ENCODE results near the gene MN1. TPM values are rescaled to one million over a fixed set of nuclear protein-coding genes. Genes with fewer than 3 reads are reported as not detected.

Gene MN1
- total and polyA plus RNA-seq, 2 experiments from 2014 or later = 1.0 to 6.8 TPM

GRCh38 chr22:27760474-27760873, 41.1 kb downstream of the MN1 start (continued):
- TF ChIP-seq, protein P1, sequence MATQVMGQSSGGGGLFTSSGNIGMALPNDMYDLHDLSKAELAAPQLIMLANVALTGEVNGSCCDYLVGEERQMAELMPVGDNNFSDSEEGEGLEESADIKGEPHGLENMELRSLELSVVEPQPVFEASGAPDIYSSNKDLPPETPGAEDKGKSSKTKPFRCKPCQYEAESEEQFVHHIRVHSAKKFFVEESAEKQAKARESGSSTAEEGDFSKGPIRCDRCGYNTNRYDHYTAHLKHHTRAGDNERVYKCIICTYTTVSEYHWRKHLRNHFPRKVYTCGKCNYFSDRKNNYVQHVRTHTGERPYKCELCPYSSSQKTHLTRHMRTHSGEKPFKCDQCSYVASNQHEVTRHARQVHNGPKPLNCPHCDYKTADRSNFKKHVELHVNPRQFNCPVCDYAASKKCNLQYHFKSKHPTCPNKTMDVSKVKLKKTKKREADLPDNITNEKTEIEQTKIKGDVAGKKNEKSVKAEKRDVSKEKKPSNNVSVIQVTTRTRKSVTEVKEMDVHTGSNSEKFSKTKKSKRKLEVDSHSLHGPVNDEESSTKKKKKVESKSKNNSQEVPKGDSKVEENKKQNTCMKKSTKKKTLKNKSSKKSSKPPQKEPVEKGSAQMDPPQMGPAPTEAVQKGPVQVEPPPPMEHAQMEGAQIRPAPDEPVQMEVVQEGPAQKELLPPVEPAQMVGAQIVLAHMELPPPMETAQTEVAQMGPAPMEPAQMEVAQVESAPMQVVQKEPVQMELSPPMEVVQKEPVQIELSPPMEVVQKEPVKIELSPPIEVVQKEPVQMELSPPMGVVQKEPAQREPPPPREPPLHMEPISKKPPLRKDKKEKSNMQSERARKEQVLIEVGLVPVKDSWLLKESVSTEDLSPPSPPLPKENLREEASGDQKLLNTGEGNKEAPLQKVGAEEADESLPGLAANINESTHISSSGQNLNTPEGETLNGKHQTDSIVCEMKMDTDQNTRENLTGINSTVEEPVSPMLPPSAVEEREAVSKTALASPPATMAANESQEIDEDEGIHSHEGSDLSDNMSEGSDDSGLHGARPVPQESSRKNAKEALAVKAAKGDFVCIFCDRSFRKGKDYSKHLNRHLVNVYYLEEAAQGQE (IDR thresholded peaks at IDR 0.05; ENCODE audit: unreplicated experiment) = no peak
- TF ChIP-seq, protein P2, sequence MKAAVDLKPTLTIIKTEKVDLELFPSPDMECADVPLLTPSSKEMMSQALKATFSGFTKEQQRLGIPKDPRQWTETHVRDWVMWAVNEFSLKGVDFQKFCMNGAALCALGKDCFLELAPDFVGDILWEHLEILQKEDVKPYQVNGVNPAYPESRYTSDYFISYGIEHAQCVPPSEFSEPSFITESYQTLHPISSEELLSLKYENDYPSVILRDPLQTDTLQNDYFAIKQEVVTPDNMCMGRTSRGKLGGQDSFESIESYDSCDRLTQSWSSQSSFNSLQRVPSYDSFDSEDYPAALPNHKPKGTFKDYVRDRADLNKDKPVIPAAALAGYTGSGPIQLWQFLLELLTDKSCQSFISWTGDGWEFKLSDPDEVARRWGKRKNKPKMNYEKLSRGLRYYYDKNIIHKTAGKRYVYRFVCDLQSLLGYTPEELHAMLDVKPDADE (IDR thresholded peaks at IDR 0.05) = no peak
- no peak for TF ChIP-seq ZNF331 (CRISPR knock-in tag; IDR thresholded peaks at IDR 0.05; ENCODE audit: low read depth)

DNA sequence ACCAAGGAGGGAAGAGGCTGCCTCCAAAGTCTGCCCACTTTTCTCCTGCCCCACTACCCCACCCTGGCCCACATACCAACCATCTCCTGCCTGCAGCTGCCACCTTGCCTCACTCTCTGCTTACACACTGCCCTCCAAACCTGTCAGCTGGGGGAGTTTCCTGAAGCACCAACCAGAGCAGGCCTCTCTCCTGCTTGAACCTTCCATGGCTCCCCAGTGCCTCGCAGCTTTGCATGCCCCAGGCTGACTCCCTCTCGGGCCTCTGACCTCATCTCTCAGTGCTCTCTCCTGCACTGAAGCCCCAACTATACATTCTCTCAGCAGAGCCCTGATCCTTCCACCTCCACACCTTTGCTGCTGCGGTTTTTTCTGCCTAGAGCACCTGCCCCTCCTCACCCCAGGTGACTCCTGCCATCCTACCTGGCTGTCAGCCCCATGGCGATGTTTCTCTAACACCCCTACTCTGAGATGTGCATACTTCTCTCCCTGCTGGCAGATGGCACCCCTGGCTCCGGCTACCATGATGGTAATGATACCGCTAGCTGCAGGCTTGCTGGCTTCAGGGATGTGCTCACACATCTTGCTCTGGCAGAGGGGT, 43.5 kb downstream of the MN1 start:
- Mint-ChIP-seq H3K36me3 (ENCODE audit: low read depth) (no peaks in the 10 kb centered on the region), H3K4me3 (no peak overlapping the region), H3K4me1 (peaks cover 28% of the 10 kb centered on the region), H3K9me3 (no peaks in the 10 kb centered on the region), H3K27me3 (ENCODE audit: insufficient read depth, low read depth, poor library complexity) (peaks cover 4% of the 10 kb centered on the region), H3K27ac (no peak overlapping the region)
- Histone ChIP-seq H3K9me2 (ENCODE audit: insufficient read depth) (no peaks in the 10 kb centered on the region), H4K20me1 (replicated peaks; ENCODE audit: insufficient read depth) (no peaks in the 10 kb centered on the region), H3K79me2 (replicated peaks; ENCODE audit: insufficient read depth) (no peaks in the 10 kb centered on the region), H3F3A (replicated peaks; ENCODE audit: low read depth) (0 out of 2 replicates have a peak, but pooled peaks cover 5% of the 10 kb centered on the region), H2AFZ (no peak overlapping the region), H3K4me1 (ENCODE audit: insufficient read depth) (peaks cover 7% of the 10 kb centered on the region), H3K4me2 (no peak overlapping the region), H3K27ac (ENCODE audit: low read depth) (no peak overlapping the region), H3K27me3 (ENCODE audit: insufficient read depth) (no peaks in the 10 kb centered on the region), H3K36me3 (ENCODE audit: insufficient read depth) (no peaks in the 10 kb centered on the region), H3K4me3 (no peak overlapping the region)
- DNase-seq (ENCODE audit: low spot score) (no peak), ATAC-seq (no peak)
- TF ChIP-seq EZH2 (IDR thresholded peaks at IDR 0.05; ENCODE audit: low read depth, unreplicated experiment) = no peak
- TF ChIP-seq, protein P3, sequence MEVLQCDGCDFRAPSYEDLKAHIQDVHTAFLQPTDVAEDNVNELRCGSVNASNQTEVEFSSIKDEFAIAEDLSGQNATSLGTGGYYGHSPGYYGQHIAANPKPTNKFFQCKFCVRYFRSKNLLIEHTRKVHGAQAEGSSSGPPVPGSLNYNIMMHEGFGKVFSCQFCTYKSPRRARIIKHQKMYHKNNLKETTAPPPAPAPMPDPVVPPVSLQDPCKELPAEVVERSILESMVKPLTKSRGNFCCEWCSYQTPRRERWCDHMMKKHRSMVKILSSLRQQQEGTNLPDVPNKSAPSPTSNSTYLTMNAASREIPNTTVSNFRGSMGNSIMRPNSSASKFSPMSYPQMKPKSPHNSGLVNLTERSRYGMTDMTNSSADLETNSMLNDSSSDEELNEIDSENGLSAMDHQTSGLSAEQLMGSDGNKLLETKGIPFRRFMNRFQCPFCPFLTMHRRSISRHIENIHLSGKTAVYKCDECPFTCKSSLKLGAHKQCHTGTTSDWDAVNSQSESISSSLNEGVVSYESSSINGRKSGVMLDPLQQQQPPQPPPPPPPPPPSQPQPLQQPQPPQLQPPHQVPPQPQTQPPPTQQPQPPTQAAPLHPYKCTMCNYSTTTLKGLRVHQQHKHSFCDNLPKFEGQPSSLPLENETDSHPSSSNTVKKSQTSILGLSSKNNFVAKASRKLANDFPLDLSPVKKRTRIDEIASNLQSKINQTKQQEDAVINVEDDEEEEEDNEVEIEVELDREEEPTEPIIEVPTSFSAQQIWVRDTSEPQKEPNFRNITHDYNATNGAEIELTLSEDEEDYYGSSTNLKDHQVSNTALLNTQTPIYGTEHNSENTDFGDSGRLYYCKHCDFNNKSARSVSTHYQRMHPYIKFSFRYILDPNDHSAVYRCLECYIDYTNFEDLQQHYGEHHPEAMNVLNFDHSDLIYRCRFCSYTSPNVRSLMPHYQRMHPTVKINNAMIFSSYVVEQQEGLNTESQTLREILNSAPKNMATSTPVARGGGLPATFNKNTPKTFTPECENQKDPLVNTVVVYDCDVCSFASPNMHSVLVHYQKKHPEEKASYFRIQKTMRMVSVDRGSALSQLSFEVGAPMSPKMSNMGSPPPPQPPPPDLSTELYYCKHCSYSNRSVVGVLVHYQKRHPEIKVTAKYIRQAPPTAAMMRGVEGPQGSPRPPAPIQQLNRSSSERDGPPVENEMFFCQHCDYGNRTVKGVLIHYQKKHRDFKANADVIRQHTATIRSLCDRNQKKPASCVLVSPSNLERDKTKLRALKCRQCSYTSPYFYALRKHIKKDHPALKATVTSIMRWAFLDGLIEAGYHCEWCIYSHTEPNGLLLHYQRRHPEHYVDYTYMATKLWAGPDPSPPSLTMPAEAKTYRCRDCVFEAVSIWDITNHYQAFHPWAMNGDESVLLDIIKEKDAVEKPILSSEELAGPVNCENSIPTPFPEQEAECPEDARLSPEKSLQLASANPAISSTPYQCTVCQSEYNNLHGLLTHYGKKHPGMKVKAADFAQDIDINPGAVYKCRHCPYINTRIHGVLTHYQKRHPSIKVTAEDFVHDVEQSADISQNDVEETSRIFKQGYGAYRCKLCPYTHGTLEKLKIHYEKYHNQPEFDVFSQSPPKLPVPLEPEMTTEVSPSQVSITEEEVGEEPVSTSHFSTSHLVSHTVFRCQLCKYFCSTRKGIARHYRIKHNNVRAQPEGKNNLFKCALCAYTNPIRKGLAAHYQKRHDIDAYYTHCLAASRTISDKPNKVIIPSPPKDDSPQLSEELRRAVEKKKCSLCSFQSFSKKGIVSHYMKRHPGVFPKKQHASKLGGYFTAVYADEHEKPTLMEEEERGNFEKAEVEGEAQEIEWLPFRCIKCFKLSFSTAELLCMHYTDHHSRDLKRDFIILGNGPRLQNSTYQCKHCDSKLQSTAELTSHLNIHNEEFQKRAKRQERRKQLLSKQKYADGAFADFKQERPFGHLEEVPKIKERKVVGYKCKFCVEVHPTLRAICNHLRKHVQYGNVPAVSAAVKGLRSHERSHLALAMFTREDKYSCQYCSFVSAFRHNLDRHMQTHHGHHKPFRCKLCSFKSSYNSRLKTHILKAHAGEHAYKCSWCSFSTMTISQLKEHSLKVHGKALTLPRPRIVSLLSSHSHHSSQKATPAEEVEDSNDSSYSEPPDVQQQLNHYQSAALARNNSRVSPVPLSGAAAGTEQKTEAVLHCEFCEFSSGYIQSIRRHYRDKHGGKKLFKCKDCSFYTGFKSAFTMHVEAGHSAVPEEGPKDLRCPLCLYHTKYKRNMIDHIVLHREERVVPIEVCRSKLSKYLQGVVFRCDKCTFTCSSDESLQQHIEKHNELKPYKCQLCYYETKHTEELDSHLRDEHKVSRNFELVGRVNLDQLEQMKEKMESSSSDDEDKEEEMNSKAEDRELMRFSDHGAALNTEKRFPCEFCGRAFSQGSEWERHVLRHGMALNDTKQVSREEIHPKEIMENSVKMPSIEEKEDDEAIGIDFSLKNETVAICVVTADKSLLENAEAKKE (CRISPR knock-in tag; IDR thresholded peaks at IDR 0.05) = no peak
- TF ChIP-seq NANOG (IDR thresholded peaks at IDR 0.05; ENCODE audit: borderline replicate concordance) = no peak
- TF ChIP-seq ZNF331 (CRISPR knock-in tag; IDR thresholded peaks at IDR 0.05; ENCODE audit: low read depth) = no peak
- TF ChIP-seq STAT1 (IDR thresholded peaks at IDR 0.05; ENCODE audit: unreplicated experiment) = no peak
- TF ChIP-seq ZNF114 (CRISPR knock-in tag; IDR thresholded peaks at IDR 0.05) = no peak
- TF ChIP-seq, protein P4, sequence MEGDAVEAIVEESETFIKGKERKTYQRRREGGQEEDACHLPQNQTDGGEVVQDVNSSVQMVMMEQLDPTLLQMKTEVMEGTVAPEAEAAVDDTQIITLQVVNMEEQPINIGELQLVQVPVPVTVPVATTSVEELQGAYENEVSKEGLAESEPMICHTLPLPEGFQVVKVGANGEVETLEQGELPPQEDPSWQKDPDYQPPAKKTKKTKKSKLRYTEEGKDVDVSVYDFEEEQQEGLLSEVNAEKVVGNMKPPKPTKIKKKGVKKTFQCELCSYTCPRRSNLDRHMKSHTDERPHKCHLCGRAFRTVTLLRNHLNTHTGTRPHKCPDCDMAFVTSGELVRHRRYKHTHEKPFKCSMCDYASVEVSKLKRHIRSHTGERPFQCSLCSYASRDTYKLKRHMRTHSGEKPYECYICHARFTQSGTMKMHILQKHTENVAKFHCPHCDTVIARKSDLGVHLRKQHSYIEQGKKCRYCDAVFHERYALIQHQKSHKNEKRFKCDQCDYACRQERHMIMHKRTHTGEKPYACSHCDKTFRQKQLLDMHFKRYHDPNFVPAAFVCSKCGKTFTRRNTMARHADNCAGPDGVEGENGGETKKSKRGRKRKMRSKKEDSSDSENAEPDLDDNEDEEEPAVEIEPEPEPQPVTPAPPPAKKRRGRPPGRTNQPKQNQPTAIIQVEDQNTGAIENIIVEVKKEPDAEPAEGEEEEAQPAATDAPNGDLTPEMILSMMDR (conservative IDR thresholded peaks at IDR 0.05; ENCODE audit: low read depth in 2 of 2) = no peak
- no peak for TF ChIP-seq JUNB (IDR thresholded peaks at IDR 0.05; ENCODE audit: unreplicated experiment)
- no peak for TF ChIP-seq EZH2phosphoT487 (IDR thresholded peaks at IDR 0.05; ENCODE audit: unreplicated experiment)
- no peak for TF ChIP-seq POLR2AphosphoS5 (IDR thresholded peaks at IDR 0.05; ENCODE audit: low read depth)
- no peak for TF ChIP-seq CREB1 (CRISPR knock-in tag; IDR thresholded peaks at IDR 0.05; ENCODE audit: low read depth)
